Nephron progenitor cell (in vitro differentiated cells): ENCODE data around the gene GCNT2.
A peak's percentile ranks its signal among the peaks of the same experiment; 100 is the strongest.
"Not testable (repeated sequence)": the region's sequence is repeated elsewhere in the genome, so short reads cannot be mapped to it uniquely, and the experiment has no call there.

Experiments used
- DNase-seq: peaks from one replicate; pipeline ENCODE4 v3.0.0; 2021
- H3K27ac Mint-ChIP-seq: 2 replicates; pipeline ENCODE4 v1.8.0; 2021; ENCODE audit warnings: mild to moderate bottlenecking, moderate library complexity, mixed read lengths
- H3K27me3 Mint-ChIP-seq: 2 replicates; pipeline ENCODE4 v1.8.0; 2021; ENCODE audit warnings: mild to moderate bottlenecking, low read depth, mixed read lengths; ENCODE audit not compliant: poor library complexity
- H3K36me3 Mint-ChIP-seq: 2 replicates; pipeline ENCODE4 v1.8.0; 2021; ENCODE audit warnings: low read depth, mixed read lengths
- H3K4me1 Mint-ChIP-seq: 2 replicates; pipeline ENCODE4 v1.8.0; 2021; ENCODE audit warnings: mixed read lengths
- H3K4me3 Mint-ChIP-seq: 2 replicates; pipeline ENCODE4 v1.8.0; 2021; ENCODE audit warnings: mild to moderate bottlenecking, moderate library complexity, mixed read lengths
- H3K9me3 Mint-ChIP-seq: 2 replicates; pipeline ENCODE4 v1.8.0; 2021; ENCODE audit warnings: mild to moderate bottlenecking, moderate library complexity, mixed read lengths
- CTCF ChIP-seq: fragments of 200-600 bp; sonication (generic); IDR thresholded peaks from 2 replicates; pipeline ENCODE4 v1.5.0; 2021; ENCODE audit warnings: antibody characterized with exemption

The GCNT2 gene

DNA sequence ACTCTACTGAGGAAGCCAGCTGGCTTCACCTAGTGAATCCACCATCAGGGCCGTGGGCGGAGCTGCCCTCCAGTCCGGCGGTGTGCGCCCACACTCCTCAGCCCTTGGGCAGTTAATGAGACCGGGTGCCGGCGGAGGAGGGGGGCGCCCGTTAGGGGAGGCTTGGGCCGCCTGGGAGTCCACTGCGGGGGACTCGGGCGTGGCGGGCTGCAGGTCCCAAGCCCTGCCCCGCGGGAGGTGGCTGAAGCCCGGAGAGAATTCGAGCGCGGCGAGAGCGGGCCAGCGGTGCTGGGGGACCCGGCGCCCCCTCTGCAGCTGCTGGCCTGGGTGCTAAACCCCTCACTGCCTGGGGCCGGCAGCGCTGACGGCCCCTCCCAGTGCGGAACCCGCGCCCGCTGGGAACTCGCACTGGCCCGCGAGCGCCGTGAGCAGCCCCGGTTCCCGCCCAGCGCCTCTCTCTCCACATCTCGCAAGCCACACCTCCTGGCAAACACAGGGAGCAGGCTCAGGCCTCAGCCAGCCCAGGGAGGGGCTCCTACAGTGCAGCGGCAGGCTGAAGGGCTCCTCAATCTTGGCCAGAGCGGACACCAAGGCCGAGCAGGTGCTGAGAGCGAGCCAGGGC is 38.4 kb upstream of the GCNT2 start:
- TF ChIP-seq CTCF: no peak
- H3K27me3 Mint-ChIP-seq: peaks cover 11% of the 10 kb centered on the region
- no peak overlapping the region for H3K4me3 Mint-ChIP-seq
- H3K27ac Mint-ChIP-seq: no peak overlapping the region
- H3K4me1 Mint-ChIP-seq: peaks cover 9% of the 10 kb centered on the region
- DNase-seq: no peak
- no peaks in the 10 kb centered on the region for H3K9me3 Mint-ChIP-seq
- H3K36me3 Mint-ChIP-seq: no peaks in the 10 kb centered on the region

DNA sequence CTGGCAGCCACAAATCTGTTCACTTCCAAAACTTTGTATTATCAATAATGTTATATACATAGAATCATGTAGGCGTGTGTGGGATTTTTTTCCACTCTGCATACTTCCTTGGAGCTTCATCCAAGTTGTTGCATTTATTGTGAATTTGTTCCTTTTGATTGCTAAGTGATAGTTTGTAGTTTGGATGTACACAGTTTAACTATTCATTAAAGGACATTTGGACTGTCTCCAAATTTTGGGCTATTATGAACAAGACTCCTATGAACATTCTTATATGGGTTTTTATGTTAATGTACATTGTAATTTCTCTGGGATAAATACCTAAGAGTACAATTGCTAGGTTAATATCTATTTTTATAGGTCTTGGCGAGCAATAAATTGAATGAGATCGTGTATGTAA is 36.2 kb upstream of the GCNT2 start:
- Mint-ChIP-seq H3K9me3 (no peaks in the 10 kb centered on the region), H3K27me3 (peaks cover 8% of the 10 kb centered on the region), H3K27ac (no peak overlapping the region), H3K36me3 (no peaks in the 10 kb centered on the region), H3K4me3 (no peak overlapping the region), H3K4me1 (peaks cover 20% of the 10 kb centered on the region)
- DNase-seq: no peak
- no peak for TF ChIP-seq CTCF

DNA sequence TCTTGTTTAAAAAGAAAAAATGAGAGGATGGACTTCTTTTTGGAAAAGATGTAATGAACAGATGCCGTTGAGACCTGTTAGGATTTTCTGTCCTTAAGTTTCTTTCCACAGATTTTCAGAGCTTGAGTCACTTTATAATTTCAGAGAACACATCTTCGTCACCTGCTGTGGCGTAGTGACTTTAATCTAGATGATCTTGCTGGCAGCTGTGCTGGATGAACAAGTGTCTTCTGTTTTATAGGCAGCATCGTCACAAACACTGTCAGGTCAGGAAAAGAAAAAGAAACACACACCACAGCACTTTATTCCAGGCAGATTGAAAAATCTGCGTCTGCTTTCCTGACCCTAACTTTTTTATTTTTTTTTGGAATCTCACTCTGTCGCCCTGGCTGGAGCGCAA is 35.7 kb upstream of the GCNT2 start:
- Mint-ChIP-seq H3K27ac (no peak overlapping the region), H3K27me3 (peaks cover 11% of the 10 kb centered on the region), H3K36me3 (no peaks in the 10 kb centered on the region), H3K4me3 (no peak overlapping the region), H3K9me3 (no peaks in the 10 kb centered on the region), H3K4me1 (peaks cover 20% of the 10 kb centered on the region)
- DNase-seq: no peak
- TF ChIP-seq CTCF: no peak

DNA sequence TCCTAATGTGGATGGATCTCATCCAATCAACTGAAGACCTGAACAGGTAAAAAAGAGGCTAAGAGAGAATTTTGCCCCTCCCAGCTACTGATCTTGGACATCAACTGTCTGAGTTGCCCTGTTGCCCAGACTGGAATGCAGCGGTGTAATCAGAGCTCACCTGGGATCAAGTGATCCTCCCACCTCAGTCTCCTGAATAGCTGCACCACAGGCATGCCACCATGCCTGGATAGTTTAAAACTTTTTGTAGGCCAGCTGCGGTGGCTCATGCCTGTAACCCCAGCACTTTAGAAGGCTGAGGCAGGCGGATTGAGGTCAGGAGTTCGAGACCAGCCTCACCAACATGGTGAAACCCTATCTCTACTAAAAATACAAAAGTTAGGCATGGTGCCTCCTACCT is 34.9 kb upstream of the GCNT2 start:
- no peak for DNase-seq
- Mint-ChIP-seq H3K27me3 (peaks cover 11% of the 10 kb centered on the region), H3K4me1 (peaks cover 20% of the 10 kb centered on the region), H3K27ac (no peak overlapping the region), H3K36me3 (no peaks in the 10 kb centered on the region), H3K9me3 (no peaks in the 10 kb centered on the region), H3K4me3 (no peak overlapping the region)
- no peak for TF ChIP-seq CTCF

- not testable (repeated sequence) for H3K27me3 Mint-ChIP-seq, H3K36me3 Mint-ChIP-seq, DNase-seq, H3K4me3 Mint-ChIP-seq, H3K9me3 Mint-ChIP-seq
- H3K4me1 Mint-ChIP-seq: peaks cover 20% of the 10 kb centered on the region
- peak overlapping the region; percentile 84 for H3K27ac Mint-ChIP-seq
These were observed 34.1 kb upstream of the GCNT2 start for GRCh38 chr6:10486944-10487588.

GRCh38 chr6:10487668-10488327 is 33.4 kb upstream of the GCNT2 start:
- no peak for TF ChIP-seq CTCF
- Mint-ChIP-seq H3K9me3 (no peaks in the 10 kb centered on the region), H3K36me3 (no peaks in the 10 kb centered on the region), H3K27me3 (peaks cover 6% of the 10 kb centered on the region), H3K4me3 (peak overlapping the region; percentile 30), H3K4me1 (peaks cover 20% of the 10 kb centered on the region), H3K27ac (no peak overlapping the region)
- no peak for DNase-seq
